A549 (cell line): ENCODE measurements around the gene RBM44.

ENCODE experiments used
- CBX8 ChIP-seq: fragments of 200-600 bp; sonication (generic); IDR thresholded peaks from 2 replicates; pipeline ENCODE4 v1.6.1; 2016
- CHD2 ChIP-seq: fragments of 150-350 bp; IDR thresholded peaks from 2 replicates; pipeline ENCODE4 v1.6.1; 2014; ENCODE audit warnings: low read length; ENCODE audit not compliant: partially characterized antibody
- CHD4 ChIP-seq: fragments of 200-600 bp; sonication (generic); IDR thresholded peaks from 2 replicates; pipeline ENCODE4 v1.6.1; 2016; ENCODE audit warnings: antibody characterized with exemption, mild to moderate bottlenecking, borderline replicate concordance
- CTCF ChIP-seq: fragments of >200 bp; sonication (Bioruptor Twin); formaldehyde crosslinking; IDR thresholded peaks from 3 replicates; pipeline ENCODE4 v1.5.1; 2016
- HOXA7 ChIP-seq: fragments of 250-450 bp; sonication (Bioruptor Pico); IDR thresholded peaks from 2 replicates; pipeline ENCODE4 v1.5.0; 2020; ENCODE audit warnings: mild to moderate bottlenecking, moderate library complexity
- MAX ChIP-seq: IDR thresholded peaks from 2 replicates; pipeline ENCODE4 v1.6.1; 2012
- PBX3 ChIP-seq: IDR thresholded peaks from 2 replicates; pipeline ENCODE4 v1.6.1; 2012
- POLR2A ChIP-seq: IDR thresholded peaks from 2 replicates; pipeline ENCODE4 v1.6.1; 2012; ENCODE audit warnings: mild to moderate bottlenecking, low read length
- SMC3 ChIP-seq: fragments of >200 bp; sonication (Bioruptor Twin); formaldehyde crosslinking; IDR thresholded peaks from 3 replicates; pipeline ENCODE4 v1.6.1; 2018; ENCODE audit warnings: inconsistent platforms

- TF ChIP-seq POLR2A (no peak), CTCF (no peak), MAX (no peak), CHD4 (no peak), CBX8 (no peak), PBX3 (no peak), HOXA7 (CRISPR knock-in tag) (no peak), SMC3 (no peak), CHD2 (no peak)
Observed at GRCh38 chr2:237868631-237869342, 70.2 kb downstream of the RBM44 start.
